ENCODE data around the gene WDFY4. TPM values are rescaled to one million over a fixed set of nuclear protein-coding genes. Genes with fewer than 3 reads are reported as not detected.

The WDFY4 gene
- total and polyA plus RNA-seq, 2 experiments from 2014 or later, result 0.14 TPM; not detected in 1

DNA sequence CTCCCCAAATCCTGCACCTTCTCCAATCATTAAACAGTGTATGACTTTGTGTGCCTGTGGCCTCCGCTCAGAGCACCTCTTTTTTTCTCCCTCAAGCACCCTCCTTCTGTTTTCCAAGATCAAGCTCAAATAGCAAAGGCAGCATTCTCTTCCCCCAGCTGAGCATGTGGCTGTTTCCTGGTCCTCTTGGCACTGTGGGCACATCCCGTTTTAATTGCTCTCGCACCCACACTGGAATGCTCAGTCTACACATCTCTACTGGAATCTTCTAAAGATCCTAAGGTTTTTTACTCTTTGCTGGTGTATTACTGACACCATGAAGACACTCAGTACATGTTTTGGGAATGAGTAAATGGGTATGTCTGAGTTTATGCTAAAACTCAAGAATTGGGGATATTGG is 107.4 kb downstream of the WDFY4 start:
- no peak overlapping the region for H3K27ac Mint-ChIP-seq

More for the DNA sequence above, 107.4 kb downstream of the WDFY4 start:
- H3K79me2 ChIP-seq (replicated peaks; ENCODE audit: insufficient read depth), result no peaks in the 10 kb centered on the region
- TF ChIP-seq, protein P1, sequence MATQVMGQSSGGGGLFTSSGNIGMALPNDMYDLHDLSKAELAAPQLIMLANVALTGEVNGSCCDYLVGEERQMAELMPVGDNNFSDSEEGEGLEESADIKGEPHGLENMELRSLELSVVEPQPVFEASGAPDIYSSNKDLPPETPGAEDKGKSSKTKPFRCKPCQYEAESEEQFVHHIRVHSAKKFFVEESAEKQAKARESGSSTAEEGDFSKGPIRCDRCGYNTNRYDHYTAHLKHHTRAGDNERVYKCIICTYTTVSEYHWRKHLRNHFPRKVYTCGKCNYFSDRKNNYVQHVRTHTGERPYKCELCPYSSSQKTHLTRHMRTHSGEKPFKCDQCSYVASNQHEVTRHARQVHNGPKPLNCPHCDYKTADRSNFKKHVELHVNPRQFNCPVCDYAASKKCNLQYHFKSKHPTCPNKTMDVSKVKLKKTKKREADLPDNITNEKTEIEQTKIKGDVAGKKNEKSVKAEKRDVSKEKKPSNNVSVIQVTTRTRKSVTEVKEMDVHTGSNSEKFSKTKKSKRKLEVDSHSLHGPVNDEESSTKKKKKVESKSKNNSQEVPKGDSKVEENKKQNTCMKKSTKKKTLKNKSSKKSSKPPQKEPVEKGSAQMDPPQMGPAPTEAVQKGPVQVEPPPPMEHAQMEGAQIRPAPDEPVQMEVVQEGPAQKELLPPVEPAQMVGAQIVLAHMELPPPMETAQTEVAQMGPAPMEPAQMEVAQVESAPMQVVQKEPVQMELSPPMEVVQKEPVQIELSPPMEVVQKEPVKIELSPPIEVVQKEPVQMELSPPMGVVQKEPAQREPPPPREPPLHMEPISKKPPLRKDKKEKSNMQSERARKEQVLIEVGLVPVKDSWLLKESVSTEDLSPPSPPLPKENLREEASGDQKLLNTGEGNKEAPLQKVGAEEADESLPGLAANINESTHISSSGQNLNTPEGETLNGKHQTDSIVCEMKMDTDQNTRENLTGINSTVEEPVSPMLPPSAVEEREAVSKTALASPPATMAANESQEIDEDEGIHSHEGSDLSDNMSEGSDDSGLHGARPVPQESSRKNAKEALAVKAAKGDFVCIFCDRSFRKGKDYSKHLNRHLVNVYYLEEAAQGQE (IDR thresholded peaks at IDR 0.05; ENCODE audit: unreplicated experiment), result no peak
- no peak for TF ChIP-seq CREB1 (CRISPR knock-in tag; IDR thresholded peaks at IDR 0.05; ENCODE audit: low read depth)
- no peak for TF ChIP-seq JUNB (IDR thresholded peaks at IDR 0.05; ENCODE audit: unreplicated experiment)
- TF ChIP-seq, protein P2, sequence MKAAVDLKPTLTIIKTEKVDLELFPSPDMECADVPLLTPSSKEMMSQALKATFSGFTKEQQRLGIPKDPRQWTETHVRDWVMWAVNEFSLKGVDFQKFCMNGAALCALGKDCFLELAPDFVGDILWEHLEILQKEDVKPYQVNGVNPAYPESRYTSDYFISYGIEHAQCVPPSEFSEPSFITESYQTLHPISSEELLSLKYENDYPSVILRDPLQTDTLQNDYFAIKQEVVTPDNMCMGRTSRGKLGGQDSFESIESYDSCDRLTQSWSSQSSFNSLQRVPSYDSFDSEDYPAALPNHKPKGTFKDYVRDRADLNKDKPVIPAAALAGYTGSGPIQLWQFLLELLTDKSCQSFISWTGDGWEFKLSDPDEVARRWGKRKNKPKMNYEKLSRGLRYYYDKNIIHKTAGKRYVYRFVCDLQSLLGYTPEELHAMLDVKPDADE (IDR thresholded peaks at IDR 0.05), result no peak
- no peak for TF ChIP-seq STAT1 (IDR thresholded peaks at IDR 0.05; ENCODE audit: unreplicated experiment)
- TF ChIP-seq ZNF114 (CRISPR knock-in tag; IDR thresholded peaks at IDR 0.05), result no peak
- TF ChIP-seq ZNF331 (CRISPR knock-in tag; IDR thresholded peaks at IDR 0.05; ENCODE audit: low read depth), result no peak
- TF ChIP-seq NANOG (IDR thresholded peaks at IDR 0.05; ENCODE audit: borderline replicate concordance), result no peak
- TF ChIP-seq EZH2 (IDR thresholded peaks at IDR 0.05; ENCODE audit: low read depth, unreplicated experiment), result no peak
- TF ChIP-seq, protein P3, sequence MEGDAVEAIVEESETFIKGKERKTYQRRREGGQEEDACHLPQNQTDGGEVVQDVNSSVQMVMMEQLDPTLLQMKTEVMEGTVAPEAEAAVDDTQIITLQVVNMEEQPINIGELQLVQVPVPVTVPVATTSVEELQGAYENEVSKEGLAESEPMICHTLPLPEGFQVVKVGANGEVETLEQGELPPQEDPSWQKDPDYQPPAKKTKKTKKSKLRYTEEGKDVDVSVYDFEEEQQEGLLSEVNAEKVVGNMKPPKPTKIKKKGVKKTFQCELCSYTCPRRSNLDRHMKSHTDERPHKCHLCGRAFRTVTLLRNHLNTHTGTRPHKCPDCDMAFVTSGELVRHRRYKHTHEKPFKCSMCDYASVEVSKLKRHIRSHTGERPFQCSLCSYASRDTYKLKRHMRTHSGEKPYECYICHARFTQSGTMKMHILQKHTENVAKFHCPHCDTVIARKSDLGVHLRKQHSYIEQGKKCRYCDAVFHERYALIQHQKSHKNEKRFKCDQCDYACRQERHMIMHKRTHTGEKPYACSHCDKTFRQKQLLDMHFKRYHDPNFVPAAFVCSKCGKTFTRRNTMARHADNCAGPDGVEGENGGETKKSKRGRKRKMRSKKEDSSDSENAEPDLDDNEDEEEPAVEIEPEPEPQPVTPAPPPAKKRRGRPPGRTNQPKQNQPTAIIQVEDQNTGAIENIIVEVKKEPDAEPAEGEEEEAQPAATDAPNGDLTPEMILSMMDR (conservative IDR thresholded peaks at IDR 0.05; ENCODE audit: low read depth in 2 of 2), result no peak
- no peak overlapping the region for H3K4me3 ChIP-seq
- DNase-seq (ENCODE audit: low spot score), result no peak
- no peaks in the 10 kb centered on the region for H3K36me3 ChIP-seq (ENCODE audit: insufficient read depth)
- no peak overlapping the region for H2AFZ ChIP-seq
- ATAC-seq, result no peak
- H3F3A ChIP-seq (replicated peaks; ENCODE audit: low read depth), result no peaks in the 10 kb centered on the region
- H3K4me1 ChIP-seq (ENCODE audit: insufficient read depth), result no peaks in the 10 kb centered on the region
- Mint-ChIP-seq H3K9me3 (no peaks in the 10 kb centered on the region; the same call in 1 of the 3 replicates), H3K27me3 (ENCODE audit: insufficient read depth, low read depth, poor library complexity) (peaks cover 5% of the 10 kb centered on the region), H3K36me3 (ENCODE audit: low read depth) (no peaks in the 10 kb centered on the region), H3K4me3 (no peak overlapping the region), H3K4me1 (no peaks in the 10 kb centered on the region)
- no peaks in the 10 kb centered on the region for H3K27me3 ChIP-seq (ENCODE audit: insufficient read depth)
- H3K27ac ChIP-seq (ENCODE audit: low read depth), result no peak overlapping the region
- H3K9me2 ChIP-seq (ENCODE audit: insufficient read depth), result no peaks in the 10 kb centered on the region; the same call in 1 of the 2 replicates
- no peak overlapping the region for H3K4me2 ChIP-seq
- H4K20me1 ChIP-seq (replicated peaks; ENCODE audit: insufficient read depth), result no peaks in the 10 kb centered on the region
